CD1c-positive myeloid dendritic cell (primary cell): ENCODE data around the gene A1BG.
A peak's percentile ranks its signal among the peaks of the same experiment; 100 is the strongest.
"Not testable (repeated sequence)": the region's sequence is repeated elsewhere in the genome, so short reads cannot be mapped to it uniquely, and the experiment has no call there.

ENCODE experiments used
- DNase-seq: peaks from one replicate; pipeline ENCODE4 v3.0.0-alpha.2; 2016; ENCODE audit errors: extremely low spot score

A1BG gene

DNA sequence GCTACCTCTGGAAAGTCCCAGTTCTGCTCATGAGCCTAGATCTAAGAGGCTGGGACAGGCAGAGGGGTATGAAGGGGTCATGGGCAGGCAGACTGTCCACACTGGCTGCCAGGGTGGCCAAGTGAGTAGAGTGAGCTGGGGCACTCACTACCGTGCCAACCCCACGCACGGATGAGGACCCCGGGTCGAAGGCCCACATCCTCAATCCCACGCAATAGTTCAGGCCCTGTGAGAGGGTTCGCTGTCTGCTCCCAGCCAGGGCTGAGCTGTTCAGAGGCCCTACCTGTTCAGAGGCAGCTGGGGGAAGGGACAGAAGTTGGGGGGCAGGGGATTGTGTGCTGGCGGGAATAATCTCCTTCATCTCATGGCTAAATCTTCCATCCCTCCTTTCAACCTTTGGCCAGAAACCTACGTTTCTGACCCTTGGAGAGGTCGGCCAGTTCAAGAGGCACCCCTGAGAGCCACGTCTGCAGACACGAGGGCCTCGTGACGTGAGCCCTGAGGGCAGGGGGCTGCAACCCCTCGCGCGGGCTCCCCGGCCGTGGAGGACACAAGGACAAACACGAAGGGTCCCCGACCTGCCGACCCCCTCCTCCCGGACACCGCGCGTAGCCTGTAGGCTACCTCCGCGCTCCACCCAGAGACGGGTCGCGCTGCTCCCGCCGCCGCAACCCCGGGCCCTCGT is 32.7 kb upstream of the A1BG start:
- DNase-seq: no peak

GRCh38 chr19:58385313-58385890 is 32.1 kb upstream of the A1BG start:
- DNase-seq: no peak

GRCh38 chr19:58382997-58383603 is 29.8 kb upstream of the A1BG start:
- no peak for DNase-seq

- DNase-seq: no peak
Measured at GRCh38 chr19:58381460-58382212, 28.3 kb upstream of the A1BG start.

- DNase-seq: peak; percentile 100
Measured at GRCh38 chr19:58380662-58381459, 27.6 kb upstream of the A1BG start, which contains the start of gene ZNF837. ZNF837 (minus strand) TSS chr19:58381030; CDS start chr19:58369332, 11,698 bp downstream.

- DNase-seq: no peak
Measured at GRCh38 chr19:58380037-58380661, 26.9 kb upstream of the A1BG start.

DNA sequence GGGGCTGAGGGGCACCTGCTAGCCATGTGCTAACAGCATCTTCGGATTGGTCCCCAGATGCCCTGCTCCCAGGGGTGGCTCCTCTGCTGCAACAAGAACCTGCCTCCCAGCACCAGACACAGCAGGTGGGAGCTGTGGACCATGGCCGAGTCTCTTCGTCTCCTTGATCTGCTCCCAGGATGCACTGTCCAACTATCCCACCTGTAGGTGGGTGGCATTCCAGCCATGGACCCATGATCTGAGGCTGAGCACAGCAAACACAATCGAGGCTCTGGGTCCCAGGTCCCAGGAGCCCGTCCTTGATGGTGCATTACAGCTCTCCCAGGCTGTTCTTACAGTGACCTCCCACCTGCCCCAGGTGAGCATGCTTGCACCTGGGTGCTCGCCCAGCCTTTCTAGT is 26.0 kb upstream of the A1BG start:
- no peak for DNase-seq

- not testable (repeated sequence) for DNase-seq
Measured at GRCh38 chr19:58376724-58377123, 23.4 kb upstream of the A1BG start.

DNA sequence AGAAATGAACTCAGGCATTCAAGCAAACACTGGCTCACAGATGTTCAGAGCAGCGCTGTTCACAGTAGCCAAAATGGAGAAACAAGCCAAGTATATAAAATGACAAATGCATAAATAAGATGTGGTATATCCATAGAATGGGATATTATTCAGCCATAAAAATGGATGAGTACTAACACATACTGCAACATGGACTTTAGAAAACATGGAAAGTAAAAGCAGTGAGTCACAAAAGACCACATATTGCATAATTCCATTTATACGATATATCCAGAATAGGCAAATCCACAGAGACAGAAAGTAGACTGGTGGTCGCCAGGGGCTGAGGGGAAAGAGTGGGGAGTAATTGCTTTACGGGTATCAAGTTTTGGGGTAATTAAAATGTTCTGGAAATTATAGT is 20.9 kb upstream of the A1BG start:
- DNase-seq: no peak

DNA sequence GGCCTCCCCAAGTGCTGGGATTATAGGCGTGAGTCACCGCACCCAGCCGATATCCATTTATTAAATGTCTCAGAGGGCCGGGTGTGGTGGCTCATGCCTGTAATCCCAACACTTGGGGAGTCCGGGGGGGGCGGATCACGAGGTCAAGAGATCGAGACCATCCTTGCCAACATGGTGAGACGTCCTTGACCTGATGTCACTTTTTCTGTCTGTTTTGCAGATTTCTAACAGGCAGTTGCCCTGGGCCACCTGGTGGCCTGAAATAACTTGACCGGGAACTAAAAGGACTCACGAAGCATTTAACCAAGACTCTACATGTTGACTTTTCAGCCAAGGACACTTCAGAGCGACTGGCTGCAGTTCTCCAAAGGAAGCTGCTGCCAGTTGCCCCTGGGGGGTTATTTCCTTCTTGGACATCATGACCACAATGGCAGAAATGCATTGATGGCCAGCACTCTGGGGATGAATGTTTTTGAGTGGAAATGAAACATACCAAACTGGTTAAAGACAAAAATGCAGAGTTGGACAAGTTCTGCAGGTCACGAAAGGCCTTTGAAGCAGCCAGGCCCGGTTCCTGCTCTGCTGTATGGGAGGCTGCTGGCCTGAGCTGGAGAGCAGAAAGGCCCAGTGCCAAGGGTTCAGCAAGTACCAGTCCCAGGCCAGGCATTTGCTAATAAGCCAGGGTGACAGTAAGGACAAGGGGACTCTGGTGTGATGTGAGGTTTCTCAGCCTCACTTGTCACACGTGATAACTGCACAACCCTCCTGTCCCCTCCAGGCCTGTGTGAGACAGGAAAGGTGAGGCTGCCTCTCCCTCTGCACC is 19.2 kb upstream of the A1BG start:
- DNase-seq: no peak

- DNase-seq: no peak
Measured at GRCh38 chr19:58368561-58369360, 15.5 kb upstream of the A1BG start.

GRCh38 chr19:58367698-58368454 is 14.6 kb upstream of the A1BG start:
- no peak for DNase-seq

DNA sequence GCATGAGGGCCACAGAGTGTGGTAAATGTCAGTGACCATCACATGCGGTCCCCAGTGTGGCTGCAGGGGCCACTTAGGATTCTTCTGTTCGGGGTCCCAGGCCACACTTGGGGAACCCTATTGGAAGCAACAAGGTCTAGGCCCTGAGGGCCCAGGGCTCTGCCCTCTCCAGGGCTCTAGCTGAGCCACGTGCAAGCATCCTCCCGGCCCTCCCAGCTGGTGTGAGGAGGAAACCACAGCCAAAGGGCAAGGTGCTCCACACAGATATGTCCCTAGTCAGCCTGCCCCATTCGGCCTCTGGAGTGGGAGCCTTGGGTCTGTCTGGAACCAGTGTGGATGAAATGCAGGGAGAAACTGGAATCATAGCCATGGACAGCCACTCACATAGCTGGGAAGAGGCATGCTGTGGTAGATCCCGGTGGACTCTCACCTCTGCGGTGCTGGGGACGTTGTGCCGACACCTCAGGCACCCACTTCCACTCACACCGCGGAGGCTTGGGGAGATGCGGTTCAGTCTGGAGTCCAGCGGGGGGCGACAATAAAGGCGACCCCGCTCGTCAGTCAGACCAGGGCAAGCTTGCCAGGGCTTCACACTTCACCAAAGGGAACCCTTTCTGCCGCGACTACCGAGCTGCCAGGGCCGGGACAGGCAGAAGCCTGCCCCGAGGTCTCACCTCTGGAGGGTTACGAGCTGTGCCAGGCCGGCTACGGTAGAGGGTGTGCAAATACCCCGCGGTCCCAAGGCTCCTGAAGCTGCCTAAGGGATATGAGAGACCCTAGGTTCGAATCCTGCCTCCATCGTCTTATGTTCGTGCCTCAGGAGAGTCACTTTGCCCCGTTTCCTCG is 13.5 kb upstream of the A1BG start:
- no peak for DNase-seq

DNA sequence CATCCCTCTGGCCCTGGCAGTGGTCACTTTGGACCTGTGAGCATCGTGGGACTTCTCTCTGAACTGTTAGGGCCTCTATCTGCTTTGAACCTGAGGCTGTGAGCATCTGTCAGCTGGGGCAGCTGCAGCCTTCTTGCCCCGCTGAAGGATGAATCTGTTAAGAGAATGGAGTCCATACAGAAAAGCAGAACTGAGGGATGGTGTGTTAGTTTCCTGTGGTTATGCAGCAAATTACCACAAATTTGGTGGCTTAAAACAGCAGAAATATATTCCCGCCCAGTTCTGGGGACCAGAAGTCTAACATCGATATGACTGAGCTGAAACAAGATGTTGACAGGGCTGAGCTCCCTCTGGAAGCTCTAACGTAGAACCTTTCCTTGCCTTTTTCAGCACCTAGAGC is 10.9 kb upstream of the A1BG start:
- peak; percentile 39 for DNase-seq

- DNase-seq: peak; percentile 98
Measured at GRCh38 chr19:58362272-58362994, 9.1 kb upstream of the A1BG start, which contains the start of gene ZNF497. ZNF497 (minus strand) TSS chr19:58362751; CDS start chr19:58357635, 5,116 bp downstream.

DNA sequence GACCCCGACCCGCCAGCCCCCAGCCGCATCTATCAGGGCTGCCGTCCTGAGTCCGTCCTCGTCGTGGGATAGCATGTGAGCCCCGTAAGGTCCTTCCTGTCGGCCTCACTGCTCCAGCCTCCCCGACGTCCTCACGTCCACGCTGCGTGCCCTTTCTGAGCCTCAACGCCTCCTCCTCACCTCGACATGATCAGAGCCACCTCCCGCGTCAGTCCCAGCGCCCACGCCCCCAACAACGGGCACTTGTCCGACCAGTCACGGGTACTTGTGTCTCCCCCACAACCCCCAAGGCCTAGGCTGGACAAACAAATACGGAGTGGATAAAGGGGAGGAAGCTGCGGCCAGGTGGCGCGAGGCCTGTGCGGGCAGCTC is 8.6 kb upstream of the A1BG start:
- peak; percentile 68 for DNase-seq
